GM19351 (cell line): Measurements from ENCODE around the gene RYR2.

Experiments used
- ATAC-seq: cut with Tn5 transposase; IDR thresholded peaks from one replicate; pipeline ENCODE4 v1.9.1; 2021; ENCODE audit warnings: mild to moderate bottlenecking, moderate library complexity; ENCODE audit not compliant: unreplicated experiment

The RYR2 gene

DNA sequence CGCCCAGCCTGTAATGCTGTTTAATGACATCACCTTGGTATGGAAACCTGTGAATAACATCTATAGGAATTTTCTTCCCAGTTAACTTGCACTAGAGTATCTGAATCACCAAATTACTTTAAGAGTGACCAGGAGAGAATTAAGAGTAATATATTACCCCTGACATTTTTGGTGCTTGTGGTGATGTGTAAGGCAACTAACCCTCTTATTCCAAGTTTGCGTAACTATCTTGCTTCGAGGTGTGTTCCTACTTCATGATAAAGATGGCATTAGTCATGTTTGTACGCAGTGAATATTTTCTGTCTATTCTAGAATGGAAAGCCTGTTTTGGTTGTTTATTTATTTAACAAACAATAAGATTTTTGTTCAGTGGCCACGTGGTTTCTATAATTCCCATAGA is 717.4 kb downstream of the RYR2 start:
- no peak for ATAC-seq

DNA sequence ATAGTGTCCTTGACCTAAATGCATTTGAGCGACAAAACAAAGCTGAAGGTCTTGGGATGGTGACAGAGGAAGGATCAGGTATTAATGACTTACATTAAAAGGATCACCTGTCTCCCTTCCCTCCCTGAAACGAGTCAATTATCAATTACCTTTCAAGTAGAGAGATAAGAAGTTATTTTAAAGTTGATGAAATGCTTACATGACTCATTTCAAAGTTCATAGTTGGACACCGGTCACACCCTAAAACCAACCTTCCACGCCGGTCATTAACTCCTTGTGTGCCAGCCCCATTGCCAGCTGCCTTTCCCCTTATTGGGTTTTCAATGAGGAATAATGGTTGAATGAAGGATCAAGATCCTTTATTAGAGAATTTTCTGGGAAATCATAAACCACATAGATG is 719.0 kb downstream of the RYR2 start:
- no peak for ATAC-seq

DNA sequence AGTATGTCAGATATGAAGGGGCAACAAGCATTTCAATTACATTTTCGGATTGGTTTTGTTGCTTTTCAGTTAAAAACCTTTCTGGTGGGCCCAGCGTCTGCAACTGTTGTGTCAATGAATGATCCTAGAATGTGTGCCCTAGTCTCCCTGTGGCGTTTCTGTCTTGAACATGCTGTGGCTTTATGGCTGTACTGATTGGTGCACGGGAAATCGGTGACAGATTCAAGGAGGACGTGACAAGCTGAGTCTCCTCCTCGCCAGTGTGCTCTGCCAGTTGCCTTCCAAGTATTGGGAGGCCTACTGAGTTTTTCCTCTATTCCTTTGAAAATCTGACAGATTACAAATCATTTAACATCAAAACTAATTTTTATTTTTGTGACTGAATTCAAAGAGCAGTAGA is 721.2 kb downstream of the RYR2 start:
- no peak for ATAC-seq

DNA sequence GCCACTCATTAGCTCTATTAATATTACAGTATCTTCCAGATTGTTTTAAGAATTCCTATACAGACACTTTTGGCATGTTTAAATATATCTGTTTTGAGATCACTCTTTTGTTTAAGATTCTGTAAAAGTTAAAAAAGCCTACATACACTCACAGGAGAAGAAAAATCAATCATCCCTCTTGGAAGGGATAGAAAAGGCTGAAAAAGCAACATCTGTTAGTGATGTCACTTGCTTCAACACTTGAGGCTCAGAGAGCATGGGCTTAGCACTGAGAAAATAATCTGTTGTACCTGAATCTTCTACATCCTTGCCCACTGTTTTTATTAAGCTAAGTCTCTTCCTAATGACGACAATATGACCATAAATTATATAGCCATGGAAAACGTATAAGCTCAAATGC is 721.8 kb downstream of the RYR2 start:
- ATAC-seq, result no peak

DNA sequence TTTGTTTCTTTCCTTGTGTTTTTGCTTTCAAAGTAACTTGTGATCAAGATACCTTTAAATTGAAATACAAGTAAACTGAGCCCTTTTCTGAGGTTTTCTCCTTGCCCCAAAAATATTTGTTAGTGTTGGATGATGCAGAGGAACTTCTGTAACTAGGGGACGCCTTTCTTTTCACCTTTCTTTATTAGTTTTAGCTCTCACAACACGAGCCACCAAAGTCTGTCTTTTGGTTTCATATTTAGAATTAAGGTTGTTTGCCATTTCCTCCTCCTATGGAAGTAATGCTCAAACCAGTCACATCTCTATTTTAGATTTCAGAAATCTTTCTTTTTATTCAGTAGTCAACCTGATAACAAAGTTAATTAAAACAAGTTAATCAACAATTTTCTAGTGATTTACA is 727.9 kb downstream of the RYR2 start:
- no peak for ATAC-seq

DNA sequence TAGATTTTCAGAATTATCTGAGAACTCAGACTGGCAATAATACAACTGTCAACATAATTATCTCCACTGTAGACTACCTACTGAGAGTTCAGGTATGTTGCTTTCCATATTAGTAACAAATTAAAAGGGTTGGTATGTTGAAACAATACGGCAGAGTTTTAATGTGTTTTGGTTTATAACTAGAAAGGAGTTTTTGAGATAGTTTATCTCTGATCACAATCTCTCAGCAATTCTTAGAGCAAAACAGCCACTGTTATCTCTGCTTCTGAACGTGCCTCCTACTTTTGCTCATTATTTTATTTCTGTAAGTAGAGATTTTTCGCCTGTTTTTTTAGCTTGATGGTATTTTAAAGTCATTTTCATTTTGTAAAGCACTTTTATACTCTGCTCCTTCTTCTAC is 730.0 kb downstream of the RYR2 start:
- no peak for ATAC-seq

DNA sequence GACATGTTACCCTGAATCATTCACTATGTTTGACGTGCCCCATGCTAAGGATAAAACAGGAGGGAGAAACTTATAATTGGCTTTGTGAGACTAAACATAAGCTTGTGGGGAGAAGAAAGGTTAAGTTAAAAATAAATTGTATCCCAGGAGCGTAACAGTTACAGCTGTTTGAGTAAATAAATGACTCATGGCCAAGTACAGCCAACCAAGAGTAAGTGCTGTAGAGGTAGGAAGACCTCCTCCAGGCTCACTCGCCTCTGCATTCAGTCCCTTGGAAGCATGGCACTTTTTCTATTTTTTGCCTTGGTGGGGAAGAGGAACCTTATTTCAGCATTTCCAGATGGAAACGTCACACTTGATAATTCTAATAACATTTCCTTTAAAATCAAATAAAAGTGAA is 732.3 kb downstream of the RYR2 start:
- no peak for ATAC-seq

DNA sequence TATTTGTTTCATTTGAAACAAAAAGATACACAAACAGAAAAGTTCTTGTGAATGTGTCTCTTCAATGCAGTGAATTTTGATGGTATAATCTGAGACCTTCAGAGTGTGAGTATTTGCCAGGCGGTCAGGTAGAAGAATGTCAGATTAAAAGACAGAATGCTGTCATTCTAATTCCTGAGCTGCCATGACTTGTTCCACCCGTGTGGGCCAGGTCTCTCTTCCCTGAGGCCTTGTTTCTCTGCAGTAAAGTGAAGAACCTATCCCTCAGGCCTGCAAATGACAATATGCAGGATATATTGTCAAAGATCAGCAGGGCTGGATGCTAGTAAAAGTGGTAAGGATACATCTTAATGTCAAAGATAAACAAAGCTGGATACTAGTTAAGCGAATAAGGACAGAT is 737.4 kb downstream of the RYR2 start:
- ATAC-seq, result no peak

DNA sequence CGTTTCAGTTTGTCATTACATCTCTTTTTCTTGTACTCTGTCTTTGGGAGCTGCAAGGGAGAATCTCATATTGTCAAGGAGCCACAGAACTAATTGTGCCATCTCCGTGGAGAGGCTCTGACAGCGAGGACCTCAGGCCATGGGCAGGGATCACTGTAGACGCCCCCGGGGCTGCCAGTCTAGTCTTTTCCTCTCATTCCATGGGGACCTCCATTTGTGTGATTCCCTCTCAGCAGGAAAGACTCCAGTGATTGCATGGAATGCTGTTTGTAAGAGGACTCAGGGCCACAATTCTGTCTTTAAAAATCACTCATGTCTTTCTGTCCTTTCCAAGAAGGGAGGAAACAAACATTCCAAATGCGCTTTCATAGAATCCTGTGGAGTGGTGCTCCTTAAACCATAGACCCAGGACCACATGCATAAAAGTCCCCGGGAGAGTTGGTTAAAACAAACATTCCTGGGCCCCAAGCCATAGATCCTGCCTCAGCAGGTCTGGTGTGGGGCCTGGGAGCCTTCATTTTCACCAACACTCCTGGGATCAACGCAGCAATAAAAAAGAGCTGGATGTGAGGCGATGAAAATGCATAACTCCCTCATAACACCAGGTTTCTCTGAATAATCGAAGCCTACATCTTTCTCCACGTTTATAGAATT is 744.2 kb downstream of the RYR2 start:
- no peak for ATAC-seq

DNA sequence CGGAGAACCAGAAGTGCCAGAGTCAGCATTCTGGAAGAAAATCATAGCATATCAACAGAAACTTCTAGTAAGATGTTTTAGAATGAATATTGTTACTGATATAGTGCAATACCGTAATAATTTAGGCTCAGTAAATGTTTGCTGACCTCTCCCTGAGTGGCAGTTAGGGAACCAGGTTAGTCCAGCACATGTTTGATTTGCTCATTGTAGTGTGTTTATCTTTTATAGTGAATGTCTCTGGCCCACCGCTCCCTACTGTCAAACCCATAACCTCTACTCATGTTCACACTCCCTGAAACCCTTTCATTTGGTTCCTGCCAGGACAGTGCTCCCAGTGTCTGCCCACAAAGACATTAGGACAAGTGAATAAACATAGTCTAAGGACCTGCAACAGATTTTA is 746.1 kb downstream of the RYR2 start:
- ATAC-seq, result no peak

DNA sequence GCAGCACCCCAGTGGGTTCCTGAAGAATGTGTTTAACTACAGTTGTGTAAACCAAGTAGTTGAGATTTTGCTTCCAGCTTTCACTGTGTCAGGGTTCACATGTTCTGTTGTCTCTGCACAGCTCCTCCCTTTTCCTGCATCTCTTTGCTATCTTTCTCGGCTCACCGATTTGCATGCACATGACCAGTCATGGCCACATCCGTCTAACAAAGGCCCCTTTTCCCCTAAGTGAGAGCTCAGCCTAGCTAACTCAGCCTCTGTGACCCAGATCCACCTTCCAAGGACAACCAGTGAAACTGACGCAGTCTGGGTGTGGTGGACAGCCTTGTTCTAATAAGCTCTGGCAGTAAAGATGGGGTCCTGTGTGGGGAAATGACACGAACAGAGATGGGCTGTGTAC is 747.6 kb downstream of the RYR2 start:
- no peak for ATAC-seq

DNA sequence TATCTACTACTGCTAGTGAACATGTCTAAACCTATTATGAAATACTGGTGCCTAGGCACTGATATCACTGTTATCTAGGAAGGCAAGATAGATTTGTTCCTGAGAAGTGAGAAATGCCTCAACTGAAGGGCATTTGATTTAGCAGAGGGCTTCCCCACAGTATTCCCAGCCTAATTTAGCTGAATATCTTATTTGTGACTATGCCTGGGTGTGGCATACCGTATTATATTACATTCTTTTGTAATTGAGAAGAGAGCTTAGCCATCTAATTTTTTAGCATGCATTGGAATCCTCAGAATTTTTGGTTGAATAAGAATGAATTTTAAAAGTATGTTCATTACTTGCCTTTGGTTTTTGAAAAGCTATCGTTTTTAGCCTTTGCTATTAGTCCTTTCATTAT is 749.6 kb downstream of the RYR2 start:
- no peak for ATAC-seq

DNA sequence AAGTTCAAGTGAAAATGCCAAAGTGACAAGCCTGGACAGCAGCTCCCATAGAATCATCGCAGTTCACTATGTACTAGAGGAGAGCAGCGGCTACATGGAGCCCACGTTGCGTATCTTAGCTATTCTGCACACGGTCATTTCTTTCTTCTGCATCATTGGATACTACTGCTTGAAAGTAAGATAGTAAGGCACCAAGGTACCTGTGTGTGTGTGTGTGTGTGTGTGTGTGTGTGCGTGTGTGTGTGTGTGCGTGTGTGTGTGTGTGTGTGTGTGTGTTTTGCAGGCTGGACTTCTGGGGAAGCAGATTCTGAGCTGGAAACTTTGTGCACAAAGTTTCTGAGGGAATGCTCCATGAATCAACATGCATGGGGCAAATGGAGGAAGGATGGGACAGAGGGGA is 750.2 kb downstream of the RYR2 start:
- no peak for ATAC-seq

DNA sequence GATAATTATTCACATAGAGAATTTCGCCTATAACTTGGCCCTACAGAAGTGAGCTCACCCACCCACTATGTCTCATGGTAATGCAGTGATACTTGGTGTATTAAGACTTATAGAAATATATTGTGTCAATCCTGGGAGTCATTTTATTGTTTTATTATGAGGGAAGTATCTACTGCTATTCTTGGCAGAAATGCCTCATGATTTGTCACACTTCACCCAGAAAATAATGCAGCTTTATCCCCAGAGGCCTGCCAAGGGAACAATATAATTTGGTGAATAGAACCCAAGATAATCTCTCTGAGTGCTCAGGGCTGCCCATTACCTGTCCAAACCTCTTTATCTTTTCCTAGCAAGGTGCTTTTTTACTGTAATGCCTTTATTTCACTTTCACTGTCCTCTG is 750.7 kb downstream of the RYR2 start:
- ATAC-seq, result no peak

DNA sequence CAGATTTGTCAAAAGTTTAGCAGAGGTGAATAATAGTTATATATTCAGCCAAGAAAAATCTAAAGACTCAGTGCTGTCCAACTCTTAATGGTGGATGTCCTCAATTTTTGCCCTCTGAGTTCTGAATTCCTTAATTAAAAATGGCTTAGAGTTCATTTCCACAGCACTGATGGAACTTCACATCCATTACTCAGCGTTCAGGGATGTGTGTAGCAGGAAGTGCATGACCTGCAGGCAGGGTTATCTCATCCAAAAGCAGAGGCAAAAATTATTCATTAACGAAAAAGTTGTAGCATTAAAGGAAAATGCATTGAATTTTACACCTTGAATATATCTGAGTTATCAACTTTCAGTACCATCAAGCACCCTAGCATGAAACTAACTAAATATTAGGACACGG is 752.1 kb downstream of the RYR2 start:
- ATAC-seq, result no peak

DNA sequence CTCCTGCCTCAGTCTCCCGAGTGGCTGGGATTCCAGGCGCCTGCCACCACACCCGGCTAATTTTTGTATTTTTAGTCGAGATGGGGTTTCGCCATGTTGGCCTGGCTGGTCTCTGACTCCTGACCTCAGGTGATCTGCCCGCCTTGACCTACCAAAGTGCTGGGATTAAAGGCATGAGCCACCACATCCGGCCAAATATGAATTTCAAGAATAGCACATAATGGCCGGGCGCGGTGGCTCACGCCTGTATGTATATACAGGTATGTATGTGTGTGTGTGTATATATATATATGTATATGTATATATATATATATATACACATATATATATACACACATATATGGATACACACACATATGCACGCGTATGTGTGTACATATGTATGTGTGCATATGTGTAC is 753.6 kb downstream of the RYR2 start:
- ATAC-seq, result no peak

DNA sequence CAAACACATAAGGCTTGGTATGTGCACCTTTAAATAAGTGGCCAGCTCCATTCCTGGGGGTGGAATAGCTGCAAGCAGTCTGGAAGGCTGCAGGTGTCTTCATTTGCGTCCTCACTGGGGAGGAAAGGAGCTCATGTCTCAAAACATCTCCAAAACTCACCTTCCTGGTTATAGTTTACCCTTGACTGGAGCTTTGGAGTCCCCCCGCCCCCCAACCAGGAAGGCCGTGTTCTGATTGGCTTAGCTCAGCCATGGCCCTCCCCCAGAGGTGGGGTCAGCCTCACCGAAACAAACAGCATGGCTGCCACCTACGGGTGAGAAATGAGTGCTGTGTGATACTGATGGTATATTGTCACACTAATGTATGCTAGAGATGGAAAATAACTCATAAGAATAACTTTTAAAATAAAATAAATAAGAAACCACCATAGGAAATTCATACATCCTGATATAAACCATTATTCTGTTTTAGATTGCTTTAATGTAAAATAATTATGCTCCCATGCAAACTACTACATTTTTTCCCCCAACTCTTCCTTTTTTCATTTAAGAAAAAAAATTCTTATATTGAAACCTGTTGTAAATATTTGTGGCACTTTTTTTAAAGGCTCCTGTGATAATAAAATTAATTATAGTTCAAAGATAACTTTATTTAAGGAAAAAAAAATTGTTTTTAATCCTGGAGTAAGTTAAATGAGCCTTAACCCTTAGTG is 757.9 kb downstream of the RYR2 start:
- ATAC-seq, result peak; percentile 92

DNA sequence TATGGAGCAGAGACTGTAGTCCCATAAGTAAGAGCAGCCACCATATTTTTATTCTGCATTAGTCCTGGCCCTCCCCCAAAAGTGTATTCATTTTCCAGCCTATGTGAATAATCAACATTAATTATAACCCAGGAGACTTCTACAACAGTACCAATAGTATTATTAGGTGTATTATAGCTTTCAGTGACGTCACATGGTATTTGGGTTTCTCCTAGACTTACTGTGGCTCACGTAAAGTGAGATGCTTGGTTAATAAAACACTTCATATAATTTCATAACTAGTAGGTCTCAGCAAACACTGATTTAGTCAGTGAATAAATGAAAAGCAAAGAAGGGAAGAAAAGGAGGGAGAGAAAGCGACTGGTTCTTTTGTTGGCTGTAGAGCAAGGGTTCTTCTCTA is 762.5 kb downstream of the RYR2 start:
- no peak for ATAC-seq

DNA sequence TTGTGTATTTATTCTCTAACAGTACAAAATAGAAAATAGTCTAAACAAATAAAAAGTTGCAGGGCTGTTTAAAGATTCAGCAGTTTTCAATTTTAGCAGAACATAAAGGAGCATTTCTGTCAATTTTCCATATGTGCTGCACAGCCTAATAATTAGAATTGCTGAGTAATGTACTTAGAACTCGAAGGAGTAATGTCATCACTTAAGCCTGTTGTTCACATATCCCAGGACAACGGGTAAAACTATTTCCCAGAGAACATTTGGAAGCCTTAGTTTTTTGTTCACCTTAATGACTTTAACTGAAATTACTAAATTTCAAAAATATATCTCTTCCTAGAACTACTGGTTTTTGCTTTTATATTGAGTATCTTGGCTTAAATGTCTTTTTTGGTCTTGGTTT is 767.1 kb downstream of the RYR2 start:
- ATAC-seq, result no peak

DNA sequence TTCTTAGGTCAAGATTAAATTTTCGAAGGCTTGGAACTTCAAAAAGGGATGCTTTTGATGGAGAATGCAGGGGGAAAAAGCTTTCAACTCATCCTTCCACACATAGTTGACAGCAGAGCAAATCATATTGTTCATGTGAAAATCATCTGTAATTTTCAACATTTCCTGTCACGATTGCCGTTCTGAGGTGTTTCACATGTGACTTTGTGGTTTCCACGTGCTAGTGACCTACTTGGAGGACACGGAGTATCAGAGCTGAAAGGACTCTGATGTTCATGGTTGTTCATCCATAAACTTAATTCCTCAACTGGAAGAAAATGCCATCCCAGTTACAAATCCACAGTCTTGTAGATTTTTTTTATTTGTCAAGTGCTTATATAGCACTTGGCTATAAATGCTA is 769.6 kb downstream of the RYR2 start:
- no peak for ATAC-seq

DNA sequence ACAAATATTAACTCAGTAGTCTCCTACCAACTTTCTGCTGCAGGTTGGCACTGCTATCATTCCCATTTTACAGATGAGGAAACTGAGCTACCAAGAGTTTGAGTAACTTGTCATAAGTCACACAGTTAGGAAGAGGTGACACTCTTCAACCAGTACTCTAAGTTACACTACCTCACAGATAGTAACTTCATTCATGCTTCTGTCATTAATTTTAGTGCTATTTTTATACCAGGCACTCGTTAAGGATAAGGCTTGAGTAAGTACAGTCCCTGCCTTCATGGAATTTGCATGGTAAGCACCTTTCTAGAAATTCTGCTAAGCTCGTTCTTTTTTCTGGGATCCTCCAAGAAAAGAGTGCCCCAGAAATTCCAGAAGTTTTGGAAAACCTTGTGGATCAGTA is 770.1 kb downstream of the RYR2 start:
- ATAC-seq, result no peak

DNA sequence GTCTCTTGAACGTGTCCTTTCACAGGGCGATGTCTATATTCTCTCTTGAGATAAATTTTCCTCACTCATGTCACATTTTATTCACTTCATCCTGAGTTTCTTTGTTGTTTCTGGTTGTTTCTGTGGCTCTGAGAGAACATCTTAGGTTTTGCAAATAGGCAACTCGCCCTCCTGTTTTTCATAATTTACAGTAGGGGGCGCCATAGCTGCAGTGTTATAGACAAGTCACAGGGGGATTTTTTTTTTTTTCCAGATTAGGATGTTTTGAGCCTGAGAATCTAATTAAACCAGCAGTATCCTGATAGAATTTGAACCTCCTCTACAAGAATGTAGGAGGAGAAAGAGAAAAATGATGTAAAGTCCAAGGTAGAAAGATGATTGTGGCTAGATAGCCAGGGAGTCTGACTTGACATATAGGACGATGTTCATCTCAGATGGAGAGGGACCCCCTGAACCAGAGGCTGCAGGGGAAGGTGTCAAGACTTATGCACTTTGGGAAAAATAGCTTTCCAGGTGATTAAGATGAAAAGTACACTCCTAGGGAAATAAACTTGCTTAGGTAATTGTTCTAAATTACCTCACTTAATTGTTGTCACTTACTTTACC is 772.4 kb downstream of the RYR2 start:
- ATAC-seq, result peak; percentile 68

DNA sequence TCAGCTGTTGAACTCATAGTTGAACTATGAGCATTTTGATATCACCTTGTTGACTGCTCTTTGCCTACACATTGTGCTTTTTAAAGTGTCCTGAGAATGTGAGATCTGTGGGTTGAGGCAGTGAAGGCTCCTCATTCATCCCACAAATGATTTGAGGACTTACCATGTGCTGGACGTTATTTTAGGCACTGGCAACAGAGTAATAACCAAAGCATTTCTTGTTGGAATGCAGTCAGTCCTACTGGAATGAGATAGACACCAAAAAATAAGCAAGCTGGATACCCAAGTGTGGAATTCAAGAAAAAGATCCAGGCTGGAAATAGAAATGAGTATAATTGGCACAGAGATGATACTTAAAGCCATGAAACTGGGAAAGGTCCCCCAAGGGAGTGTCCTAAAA is 775.3 kb downstream of the RYR2 start:
- ATAC-seq, result no peak
